Upper lobe of left lung (tissue), 4 donors: Measurements from ENCODE around the gene YIPF6.

Source experiments
- CTCF ChIP-seq, 6 experiments: fragments of 450-650 bp in 4 of 6; fragments of 200-600 bp in 2 of 6; sonication (generic) in 2 of 6; IDR thresholded peaks; one replicate each; pipeline ENCODE4 v1.5.1; 2016 to 2019; ENCODE audit warnings: antibody characterized with exemption in 6 of 6
- POLR2AphosphoS5 ChIP-seq, 2 donors: sonication (generic); formaldehyde crosslinking; IDR thresholded peaks; one replicate each; pipeline ENCODE4 v1.5.1; 2017; ENCODE audit warnings: antibody characterized with exemption in 2 of 2

- TF ChIP-seq CTCF (IDR thresholded peaks at IDR 0.05) (no peak), POLR2AphosphoS5 (IDR thresholded peaks at IDR 0.05) (no peak)
Measured at GRCh38 chrX:68454476-68455150, 44.2 kb upstream of the YIPF6 start.
